Stomach (tissue), 9 donors: ENCODE measurements around the gene POLR1C. TPM values are rescaled to one million over a fixed set of nuclear protein-coding genes. Genes with fewer than 3 reads are reported as not detected.

Experiments used
- DNase-seq, 2 donors: peaks; one replicate each; pipeline versions ENCODE4 v3.0.0 to v3.0.0-alpha.2; 2013 to 2019
- H3K27ac ChIP-seq, 5 donors: fragments of 200-600 bp in 4 of 5; sonication (generic) in 4 of 5; one replicate each; pipeline ENCODE4 v1.5.1; 2013 to 2019; ENCODE audit warnings: mild to moderate bottlenecking in 1 of 5, moderate library complexity in 1 of 5
- H3K27me3 ChIP-seq, 3 donors: fragments of 200-600 bp; sonication (generic); one replicate each; pipeline ENCODE4 v1.5.1; 2017 to 2019; ENCODE audit warnings: mixed run types in 1 of 3
- H3K36me3 ChIP-seq, 4 donors: fragments of 200-600 bp; sonication (generic); 1 replicate in 3 of 4; 2 replicates in 1 of 4; pipeline ENCODE4 v1.5.1; 2016 to 2019
- H3K4me1 ChIP-seq, 4 donors: fragments of 200-600 bp; sonication (generic); one replicate each; pipeline ENCODE4 v1.5.1; 2016 to 2019
- H3K4me3 ChIP-seq, 4 donors: fragments of 200-600 bp; sonication (generic) in 3 of 4; one replicate each; pipeline ENCODE4 v1.5.1; 2016 to 2019; ENCODE audit warnings: mild to moderate bottlenecking in 1 of 4
- H3K9me3 ChIP-seq, 4 donors: fragments of 200-600 bp; sonication (generic); one replicate each; pipeline ENCODE4 v1.5.1; 2016 to 2019
- EP300 ChIP-seq: sonication (generic); formaldehyde crosslinking; IDR thresholded peaks from one replicate; pipeline ENCODE4 v1.6.1; 2017; ENCODE audit warnings: antibody characterized with exemption
- POLR2A ChIP-seq, 4 donors: fragments of 450-650 bp; IDR thresholded peaks; one replicate each; pipeline ENCODE4 v1.6.1; 2016; ENCODE audit warnings: antibody characterized with exemption in 4 of 4, control low read depth in 2 of 4, mild to moderate bottlenecking in 1 of 4, moderate library complexity in 1 of 4
- POLR2AphosphoS5 ChIP-seq, 3 donors: sonication (generic); formaldehyde crosslinking; IDR thresholded peaks; one replicate each; pipeline ENCODE4 v1.6.1; 2016; ENCODE audit warnings: antibody characterized with exemption in 3 of 3
- WGBS, 5 donors: extraction: QIAGEN DNeasy Blood & Tissue Kit in 3 of 5; methylation state at CpG; one replicate each; pipeline versions ENCODE4 v1.1.5 to v1.1.7; 2013 to 2018; 5-methylcytosine and 5-hydroxymethylcytosine counted together
- intact Hi-C: fragments of 100-400 bp; cut with DNase I; formaldehyde crosslinking; loops from one replicate; pipeline ENCODE4 v1.15.1; 2023; ENCODE audit warnings: low total_unique reads
- polyA plus RNA-seq, 3 donors: library from polyadenylated mRNA; stranded (reverse); fragments of 200-250 nt; gene quantifications; one replicate each; pipeline ENCODE4 v1.2.3, GENCODE V29; 2013
- total RNA-seq, 5 donors: library from RNA; depleted of rRNA; stranded (reverse); fragments of >200 nt; gene quantifications; one replicate each; pipeline versions ENCODE4 v1.1.0 to v1.2.3, GENCODE V29; 2014 to 2016
- TF ChIP-seq, protein P1 (sequence below), 7 experiments: fragments of 450-650 bp in 4 of 7; fragments of 200-600 bp in 3 of 7; sonication (generic) in 3 of 7; IDR thresholded peaks; one replicate each; pipeline ENCODE4 v1.5.1; 2016 to 2019; ENCODE audit warnings: antibody characterized with exemption in 7 of 7, control low read depth in 2 of 7, mild to moderate bottlenecking in 1 of 7
- donor health status: healthy with polysubstance abuse.
- donor health status: Bipolar disorder and iron deficiency.
- donor health status: healthy.

POLR1C gene
- total and polyA plus RNA-seq, 8 donors: 14.7 to 36.2 (median 25.1) TPM

DNA sequence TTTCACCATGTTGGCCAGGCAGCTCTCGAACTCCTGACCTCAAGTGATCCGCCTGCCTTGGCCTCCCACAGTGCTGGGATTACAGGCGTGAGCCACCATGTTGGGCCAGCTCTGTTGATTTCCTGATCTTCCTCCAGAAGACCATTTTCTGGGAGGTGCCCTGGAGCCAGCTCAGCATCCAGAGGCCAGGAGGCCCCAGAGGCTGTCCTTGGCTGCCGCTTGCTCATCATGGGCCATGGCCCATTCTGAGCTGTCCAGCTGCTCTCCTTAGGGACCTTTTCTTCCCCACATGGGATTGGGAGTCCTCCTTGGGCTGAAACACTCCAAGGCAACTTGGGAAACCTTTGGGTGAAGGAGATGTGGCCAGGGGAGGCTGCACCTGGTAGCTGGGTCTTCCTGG, 22.1 kb upstream of the POLR1C start:
- TF ChIP-seq EP300 (no peak), POLR2A (IDR thresholded peaks at IDR 0.05) (no peak), POLR2AphosphoS5 (IDR thresholded peaks at IDR 0.05) (no peak)
- TF ChIP-seq, protein P1, sequence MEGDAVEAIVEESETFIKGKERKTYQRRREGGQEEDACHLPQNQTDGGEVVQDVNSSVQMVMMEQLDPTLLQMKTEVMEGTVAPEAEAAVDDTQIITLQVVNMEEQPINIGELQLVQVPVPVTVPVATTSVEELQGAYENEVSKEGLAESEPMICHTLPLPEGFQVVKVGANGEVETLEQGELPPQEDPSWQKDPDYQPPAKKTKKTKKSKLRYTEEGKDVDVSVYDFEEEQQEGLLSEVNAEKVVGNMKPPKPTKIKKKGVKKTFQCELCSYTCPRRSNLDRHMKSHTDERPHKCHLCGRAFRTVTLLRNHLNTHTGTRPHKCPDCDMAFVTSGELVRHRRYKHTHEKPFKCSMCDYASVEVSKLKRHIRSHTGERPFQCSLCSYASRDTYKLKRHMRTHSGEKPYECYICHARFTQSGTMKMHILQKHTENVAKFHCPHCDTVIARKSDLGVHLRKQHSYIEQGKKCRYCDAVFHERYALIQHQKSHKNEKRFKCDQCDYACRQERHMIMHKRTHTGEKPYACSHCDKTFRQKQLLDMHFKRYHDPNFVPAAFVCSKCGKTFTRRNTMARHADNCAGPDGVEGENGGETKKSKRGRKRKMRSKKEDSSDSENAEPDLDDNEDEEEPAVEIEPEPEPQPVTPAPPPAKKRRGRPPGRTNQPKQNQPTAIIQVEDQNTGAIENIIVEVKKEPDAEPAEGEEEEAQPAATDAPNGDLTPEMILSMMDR (IDR thresholded peaks at IDR 0.05): no peak
- no peak for DNase-seq
- Histone ChIP-seq H3K4me1 (peaks cover 12 to 50% (median 42%) of the 10 kb centered on the region in 4 donors), H3K27me3 (no peaks in the 10 kb centered on the region), H3K36me3 (peaks cover 19 to 30% (median 27%) of the 10 kb centered on the region in 4 donors), H3K27ac (no peak overlapping the region), H3K9me3 (no peaks in the 10 kb centered on the region), H3K4me3 (no peak overlapping the region)
- 93 to 100% (median 94%) methylated on average over 2 to 4 of the region's 4 CpGs for WGBS, 5 donors
- intact Hi-C loops: no loop called here

DNA sequence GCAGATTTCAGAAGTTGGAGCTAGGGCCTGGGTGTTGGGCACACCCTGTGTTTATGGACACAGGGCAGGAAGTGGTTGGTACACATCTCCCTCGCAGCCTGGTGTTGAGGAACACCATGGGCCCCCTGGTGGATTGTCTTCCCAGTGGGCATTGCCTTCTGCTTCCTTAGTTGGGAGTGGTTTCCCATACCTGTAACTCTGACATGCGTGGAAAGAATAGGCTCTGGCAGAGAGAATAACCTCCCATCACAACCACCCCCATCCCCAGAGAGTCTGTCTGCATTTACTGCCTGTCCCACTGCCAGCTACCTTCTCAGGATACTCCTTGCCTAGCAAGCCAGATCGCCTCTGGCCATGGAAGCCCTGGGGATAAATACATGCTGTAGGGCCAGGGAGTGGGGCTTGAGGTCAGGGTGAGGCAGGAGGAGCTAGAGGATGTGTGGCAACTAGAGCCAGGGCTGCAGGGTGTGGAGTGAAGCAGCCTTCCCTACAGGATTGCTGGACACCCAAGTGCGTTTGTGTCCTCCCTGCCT, 21.4 kb upstream of the POLR1C start:
- Histone ChIP-seq H3K4me1 (peaks cover 11 to 50% (median 42%) of the 10 kb centered on the region in 4 donors), H3K27ac (peak overlapping the region in 2 of 5 donors; percentile 1 to 5), H3K9me3 (no peaks in the 10 kb centered on the region), H3K4me3 (no peak overlapping the region), H3K27me3 (no peaks in the 10 kb centered on the region), H3K36me3 (peaks cover 26 to 31% (median 30%) of the 10 kb centered on the region in 4 donors)
- peak in 1 of 2 donors; percentile 60 for DNase-seq
- WGBS, 5 donors: 48 to 59% (median 57%) methylated on average over 3 to 4 of the region's 4 CpGs
- TF ChIP-seq, protein P1 (IDR thresholded peaks at IDR 0.05): peak in 2 of 7 experiments; percentile 20 to 24
- no peak for TF ChIP-seq POLR2AphosphoS5 (IDR thresholded peaks at IDR 0.05)
- intact Hi-C loops: no loop called here

DNA sequence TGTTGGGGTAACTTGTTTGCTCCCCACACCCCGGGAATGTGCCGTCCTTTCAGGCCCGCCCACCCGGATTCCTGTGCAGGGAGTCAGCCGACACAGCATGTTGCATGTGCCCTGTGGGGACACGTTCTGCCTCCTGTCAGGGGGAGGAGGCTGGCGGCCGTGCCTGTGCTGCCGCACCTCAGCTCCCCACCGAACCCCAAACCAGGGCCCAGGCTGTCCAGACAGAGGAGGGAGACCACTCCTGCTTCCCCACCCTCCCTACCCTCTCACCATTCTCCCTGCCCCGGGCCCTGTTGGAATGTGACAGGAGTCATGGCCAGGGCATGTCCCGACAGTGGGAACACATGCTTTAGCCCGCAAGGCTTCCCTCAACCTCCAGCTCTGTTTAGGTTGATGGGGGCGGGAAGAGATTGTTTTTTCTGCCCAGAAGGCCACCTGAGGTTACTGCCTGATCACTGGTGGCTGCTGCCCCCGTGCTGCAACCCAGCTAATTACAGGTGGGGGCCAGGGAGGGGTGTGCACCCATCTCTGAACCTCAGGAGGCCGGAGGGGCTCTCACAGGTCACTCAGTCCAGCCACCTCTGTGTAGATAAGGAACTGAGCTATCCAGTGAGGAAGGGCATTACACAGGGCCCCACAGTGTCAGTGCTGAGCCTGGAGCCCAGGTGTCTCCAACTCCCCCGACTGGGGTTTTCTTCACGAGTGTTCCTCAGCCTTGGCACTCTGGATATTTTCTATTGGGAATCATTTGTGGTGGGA, 20.3 kb upstream of the POLR1C start:
- Histone ChIP-seq H3K9me3 (no peaks in the 10 kb centered on the region), H3K4me1 (peaks cover 11 to 46% (median 42%) of the 10 kb centered on the region in 4 donors), H3K4me3 (no peak overlapping the region), H3K27me3 (no peaks in the 10 kb centered on the region), H3K36me3 (peaks cover 35 to 42% (median 40%) of the 10 kb centered on the region in 4 donors), H3K27ac (peak overlapping the region in 1 of 5 donors; percentile 5)
- peak in 1 of 2 donors; percentile 65 for DNase-seq
- WGBS, 5 donors: 38 to 53% (median 43%) methylated on average over 10 to 18 of the region's 18 CpGs
- TF ChIP-seq EP300: no peak
- TF ChIP-seq, protein P1 (IDR thresholded peaks at IDR 0.05): peak in 5 of 7 experiments; percentile 24 to 68 (median 49)
- intact Hi-C loops: no loop called here

DNA sequence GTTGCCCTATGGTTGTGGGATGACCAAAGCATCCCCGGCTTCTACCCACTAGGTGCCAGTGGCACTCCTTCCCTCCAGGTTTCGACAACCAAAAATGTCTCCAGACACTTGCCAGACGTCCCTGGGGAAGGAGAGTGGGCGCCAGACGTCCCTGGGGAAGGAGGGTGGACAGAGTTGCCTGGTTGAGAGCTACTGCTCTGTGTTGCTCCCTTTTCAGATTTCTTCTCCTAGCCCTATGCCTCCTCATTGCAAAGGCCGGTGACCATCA, 19.8 kb upstream of the POLR1C start:
- Histone ChIP-seq H3K27me3 (no peaks in the 10 kb centered on the region), H3K9me3 (no peaks in the 10 kb centered on the region), H3K4me3 (no peak overlapping the region), H3K27ac (no peak overlapping the region), H3K4me1 (peaks cover 11 to 46% (median 37%) of the 10 kb centered on the region in 4 donors), H3K36me3 (peaks cover 35 to 47% (median 46%) of the 10 kb centered on the region in 4 donors)
- DNase-seq: no peak
- WGBS, 5 donors: 83 to 93% (median 91%) methylated on average over 6 of the region's 6 CpGs
- TF ChIP-seq POLR2A (IDR thresholded peaks at IDR 0.05) (no peak), POLR2AphosphoS5 (IDR thresholded peaks at IDR 0.05) (no peak), EP300 (no peak)
- TF ChIP-seq, protein P1 (IDR thresholded peaks at IDR 0.05): no peak
- intact Hi-C loops: no loop called here
